NOMO-1 treated with DMSO at 0.1 percent for 48 hours (cell line): ENCODE results near the gene DSCAM.
"Not testable (repeated sequence)": the region's sequence is repeated elsewhere in the genome, so short reads cannot be mapped to it uniquely, and the experiment has no call there.

Experiments
- DNase-seq: peaks from one replicate; lab custom pipeline; 2025; ENCODE audit not compliant: unreplicated experiment; lab: John Stamatoyannopoulos, UW

DSCAM gene

DNA sequence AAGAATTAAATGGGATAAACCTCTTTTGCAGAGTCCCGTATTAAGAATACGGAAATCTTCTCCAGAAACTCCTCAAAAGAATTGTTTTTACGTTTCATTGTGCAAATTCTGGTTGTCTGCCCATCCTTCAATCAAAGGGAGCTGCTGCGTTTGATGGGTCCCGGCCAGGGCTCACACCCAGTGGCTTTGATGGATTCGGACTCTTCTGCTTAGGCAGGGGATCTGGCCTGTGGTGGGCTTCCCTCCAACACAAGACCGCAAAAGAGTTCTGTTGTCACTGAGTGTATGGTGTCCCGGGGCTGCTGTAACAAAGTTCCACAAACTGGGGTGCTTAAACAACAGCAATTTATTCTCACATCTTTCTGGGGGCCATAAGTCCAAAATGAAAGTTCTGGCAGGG is 577.7 kb downstream of the DSCAM start:
- DNase-seq: no peak

DNA sequence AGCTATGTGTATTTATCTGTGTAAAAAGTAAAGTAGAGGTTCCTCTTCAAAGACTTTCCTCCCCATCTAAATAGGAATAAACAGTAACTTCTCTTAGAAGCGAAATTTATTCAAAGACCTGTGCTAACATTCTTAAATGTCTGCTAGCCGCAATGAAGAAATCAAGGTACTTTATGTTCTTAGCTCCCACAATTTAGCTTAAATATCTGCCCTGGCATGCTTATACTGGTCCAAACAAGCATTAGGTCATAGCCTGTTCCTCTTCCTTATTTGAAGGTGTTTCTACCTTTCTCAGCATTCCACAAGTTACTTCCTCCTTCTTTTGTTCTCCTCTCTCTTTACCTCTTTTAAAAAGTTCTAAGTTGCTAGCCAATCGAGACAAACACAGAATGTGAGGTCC is 588.5 kb downstream of the DSCAM start:
- not testable (repeated sequence) for DNase-seq

DNA sequence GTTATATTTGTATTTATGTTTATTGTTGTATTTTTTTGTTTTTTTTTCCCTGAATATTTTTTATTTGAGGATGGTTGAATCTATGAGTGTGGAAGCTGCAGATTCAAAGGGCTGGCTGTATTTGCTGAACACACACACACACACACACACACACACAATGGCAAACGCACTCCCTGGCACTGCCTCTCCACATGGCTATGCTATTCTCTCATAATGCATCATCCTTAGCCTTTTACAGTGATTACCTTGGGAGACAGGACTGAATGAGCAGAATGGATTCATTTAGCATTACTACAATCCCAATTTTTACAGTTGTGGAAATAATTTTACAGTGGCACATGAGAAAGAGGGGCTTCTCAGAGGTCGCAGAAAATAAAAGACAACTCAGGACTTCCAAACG is 589.6 kb downstream of the DSCAM start:
- no peak for DNase-seq

DNA sequence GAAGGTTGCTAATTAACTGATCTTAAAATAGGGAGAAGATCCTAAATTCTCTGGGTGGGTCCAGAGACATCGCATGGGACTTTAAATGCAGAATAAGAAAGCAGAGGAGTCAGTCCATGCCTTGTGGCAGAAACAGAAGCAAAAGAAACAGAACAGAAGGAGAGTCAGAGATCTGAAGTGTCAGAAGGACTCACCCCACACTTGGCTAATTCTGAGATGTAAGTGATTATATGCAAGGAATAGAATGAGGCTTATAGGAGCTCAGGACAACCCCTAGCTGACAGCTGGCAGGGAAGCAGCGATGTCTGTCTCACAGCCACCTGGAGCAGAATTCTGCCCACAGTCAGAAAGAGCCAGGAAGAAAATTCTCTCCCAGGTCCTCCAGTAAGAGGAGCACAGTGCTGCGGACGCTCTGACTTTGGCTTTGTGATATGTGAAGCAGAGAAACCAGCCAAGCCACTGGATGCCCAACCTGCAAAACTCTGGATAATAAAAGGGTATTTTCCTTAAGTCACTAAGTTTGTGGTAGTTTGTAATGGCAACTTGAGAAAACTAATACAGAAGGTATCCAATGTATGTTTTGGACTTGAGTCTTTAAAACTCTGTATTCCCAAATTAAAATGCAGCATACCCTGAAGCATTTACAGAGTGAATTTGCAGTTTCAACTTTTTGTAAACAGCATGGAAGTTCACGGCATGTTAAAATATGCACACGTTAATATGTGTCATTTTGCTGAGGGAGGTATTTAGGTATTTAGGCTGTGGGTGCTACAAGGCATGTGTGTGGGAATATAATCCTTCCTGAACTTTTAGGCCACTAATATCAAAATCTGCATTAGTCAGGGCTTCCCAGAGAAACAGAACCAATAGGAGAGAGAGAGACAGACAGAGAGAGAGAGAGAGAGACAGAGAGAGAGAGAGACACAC is 591.2 kb downstream of the DSCAM start:
- no peak for DNase-seq

DNA sequence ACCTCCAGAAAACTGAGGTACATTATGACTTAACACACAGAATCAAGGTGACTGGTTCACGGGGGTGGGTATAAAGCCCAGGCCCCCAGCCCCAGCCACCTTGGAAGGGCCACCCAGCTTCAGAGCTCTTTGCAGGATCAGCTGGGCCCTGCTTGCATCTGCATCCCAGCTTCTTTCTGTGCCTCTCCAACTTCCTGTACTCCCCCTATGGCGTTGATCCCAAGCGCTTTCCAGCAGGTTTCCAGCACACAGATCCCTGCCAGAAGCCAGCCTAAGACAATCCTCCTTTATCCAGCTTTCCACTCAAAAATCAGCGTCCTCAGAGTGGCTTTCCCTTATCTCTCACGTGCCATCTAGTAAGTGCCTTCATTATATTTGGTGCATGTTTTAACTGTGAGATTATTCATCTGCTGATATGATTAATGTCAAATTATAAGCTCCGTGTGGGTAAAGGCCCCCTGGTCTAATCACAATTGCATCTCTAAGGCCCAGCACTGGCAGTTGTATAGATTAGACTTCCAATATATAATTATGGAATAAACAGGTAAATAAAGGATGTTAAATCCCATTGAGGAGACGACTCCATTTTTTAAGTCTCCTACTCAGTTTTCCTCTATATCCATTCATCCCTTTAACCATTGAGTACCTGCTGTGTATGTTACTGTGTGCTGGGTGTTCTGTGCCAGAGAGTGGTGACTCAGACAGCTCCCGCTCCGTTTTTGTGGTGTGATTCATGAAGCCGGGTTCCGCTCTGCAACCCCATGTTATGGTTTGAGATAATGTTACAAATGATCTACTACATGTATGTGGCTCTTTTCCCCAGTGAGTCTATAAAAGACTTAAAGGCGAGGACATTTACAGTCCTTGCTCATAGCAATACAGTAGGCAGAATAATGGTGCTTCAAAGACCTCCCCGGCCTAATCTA is 592.2 kb downstream of the DSCAM start:
- DNase-seq: no peak

DNA sequence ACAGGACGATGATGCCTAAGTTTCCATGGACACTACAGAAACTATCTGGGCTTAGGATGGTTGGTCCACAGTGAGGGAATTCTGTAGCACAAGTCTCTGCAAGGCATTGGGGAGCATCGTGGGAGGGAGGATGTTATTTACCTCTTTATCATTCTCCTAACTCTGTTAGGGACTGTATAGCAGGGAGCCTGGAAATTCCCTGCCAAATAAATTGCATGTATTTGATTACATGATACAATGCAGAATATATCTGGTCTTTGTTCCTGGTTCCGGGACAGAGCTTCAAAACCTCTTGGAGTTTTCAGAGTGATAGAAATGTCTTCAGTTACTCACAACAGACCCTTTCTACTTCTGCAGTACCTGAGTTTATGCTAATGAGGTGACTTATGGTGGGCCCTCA is 593.8 kb downstream of the DSCAM start:
- no peak for DNase-seq

DNA sequence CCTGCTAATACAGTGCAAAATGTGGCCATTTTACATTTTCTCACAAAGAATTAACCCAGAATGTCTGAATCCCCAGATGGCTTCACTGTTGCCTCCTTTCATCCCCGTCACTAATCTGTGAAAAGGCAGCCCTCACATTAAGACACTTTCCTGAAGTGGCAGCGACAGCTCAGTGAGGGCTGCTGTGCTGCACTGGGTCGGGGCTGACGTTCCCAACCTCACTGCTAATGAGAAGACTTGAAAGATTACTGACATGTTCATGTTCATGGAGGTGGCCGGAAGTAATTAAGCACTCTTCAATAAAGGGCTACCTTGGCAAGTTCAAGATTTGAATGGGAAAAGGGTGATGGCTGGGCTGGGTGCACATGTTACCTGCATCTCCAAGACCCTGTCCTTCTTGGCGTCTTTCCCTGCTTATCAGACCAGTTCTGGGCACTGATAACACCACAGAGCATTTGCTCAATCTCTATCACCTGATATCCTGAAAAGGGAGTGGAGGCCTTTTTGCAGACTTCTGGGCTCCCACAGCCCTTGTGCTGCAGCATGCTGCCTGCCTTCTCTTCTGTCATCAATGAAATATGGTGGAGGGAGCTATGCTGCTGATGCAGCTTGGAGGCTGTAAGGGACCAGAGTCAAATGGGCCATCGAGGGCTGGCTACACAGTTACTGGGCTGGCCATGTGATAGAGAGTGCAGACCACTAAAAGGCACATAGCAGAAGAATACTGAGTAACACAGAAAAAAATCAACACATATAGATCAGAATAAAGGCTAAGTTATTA is 596.3 kb downstream of the DSCAM start:
- no peak for DNase-seq

DNA sequence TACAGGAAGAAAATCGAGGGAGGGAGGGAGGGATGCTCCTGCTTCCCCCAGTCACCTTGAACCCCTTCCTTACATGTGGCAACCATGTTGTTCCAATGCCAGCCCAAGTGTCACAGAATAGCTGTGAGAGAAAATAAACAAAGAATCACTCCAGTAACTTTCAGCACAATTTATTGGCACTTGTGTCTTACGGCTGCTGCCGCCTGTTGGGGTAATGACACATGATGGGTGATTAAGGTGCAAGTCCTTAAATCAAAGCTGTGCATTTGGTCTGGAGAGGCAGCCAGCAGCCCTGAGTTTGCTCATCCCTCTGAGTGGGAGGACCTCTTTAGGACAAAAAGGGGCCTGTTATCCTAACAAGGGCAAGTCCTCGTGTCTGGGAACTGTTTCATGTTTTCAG is 602.0 kb downstream of the DSCAM start:
- DNase-seq: no peak

DNA sequence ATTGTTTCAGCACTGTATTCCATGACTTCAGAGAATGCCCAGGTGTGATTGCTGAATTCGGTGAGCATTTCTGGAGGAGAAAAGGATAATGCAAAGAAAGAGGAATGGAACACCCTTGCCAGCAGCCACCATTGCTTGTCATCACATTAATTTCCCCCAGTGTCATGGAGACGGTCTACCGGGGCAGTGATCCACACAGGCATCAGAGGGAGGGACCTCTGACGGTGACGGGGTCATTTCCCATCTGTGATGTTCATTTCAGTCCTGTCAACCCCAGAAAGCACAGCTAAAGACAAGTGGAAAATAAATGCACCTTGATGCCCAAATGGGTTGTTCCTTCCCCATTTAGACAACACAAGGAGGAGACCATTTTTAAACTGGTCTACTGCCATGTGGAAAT is 603.3 kb downstream of the DSCAM start:
- DNase-seq: no peak

DNA sequence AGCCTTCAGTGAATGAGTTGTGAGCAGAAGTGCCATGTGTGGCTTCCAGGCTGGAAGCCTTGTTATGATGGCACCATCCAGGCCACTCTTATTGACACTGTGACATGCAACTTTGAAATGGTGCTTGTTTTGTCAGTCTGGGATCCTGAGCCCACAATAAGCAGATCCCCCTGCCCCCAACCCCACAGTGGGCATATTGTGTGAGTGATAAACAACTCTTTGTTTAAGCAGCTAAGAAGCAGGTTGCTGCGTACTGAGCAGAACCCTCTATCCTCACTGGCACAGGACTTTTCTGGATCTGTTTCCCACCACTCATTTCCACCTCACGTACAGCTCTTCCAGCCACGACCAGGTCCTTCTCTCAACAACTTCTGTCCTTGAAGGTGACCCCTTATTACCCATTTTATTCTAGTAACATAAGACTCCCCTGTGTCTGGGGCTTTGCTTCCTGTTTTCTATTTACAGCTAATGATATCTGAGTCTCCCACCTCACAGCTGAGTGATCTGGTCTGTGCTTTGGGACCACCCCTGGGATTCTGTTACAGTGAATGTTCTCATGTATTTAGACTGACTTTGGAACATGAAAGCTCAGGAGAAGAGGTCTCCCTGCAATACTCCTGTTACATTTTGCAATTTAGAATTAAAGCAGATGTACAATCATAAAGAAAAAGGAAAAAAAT is 604.2 kb downstream of the DSCAM start:
- DNase-seq: no peak

DNA sequence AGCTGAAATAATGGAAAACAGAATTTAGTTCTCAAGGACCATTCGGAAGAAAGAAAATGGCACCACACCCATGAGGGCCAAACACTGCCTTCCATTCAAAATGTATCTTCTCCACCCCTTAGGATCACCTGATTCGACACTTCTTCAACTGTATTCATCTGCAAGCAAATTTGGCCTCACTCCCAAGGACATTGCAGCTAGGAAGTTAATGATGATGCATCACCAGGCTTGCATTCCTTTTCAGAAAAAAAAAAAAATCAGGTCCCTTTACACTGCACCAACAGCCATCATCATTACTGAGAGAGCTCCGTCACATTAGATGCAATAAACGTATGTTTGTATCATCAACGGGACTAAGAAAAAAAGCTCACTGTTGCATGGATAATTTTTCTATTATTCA is 611.4 kb downstream of the DSCAM start:
- no peak for DNase-seq

DNA sequence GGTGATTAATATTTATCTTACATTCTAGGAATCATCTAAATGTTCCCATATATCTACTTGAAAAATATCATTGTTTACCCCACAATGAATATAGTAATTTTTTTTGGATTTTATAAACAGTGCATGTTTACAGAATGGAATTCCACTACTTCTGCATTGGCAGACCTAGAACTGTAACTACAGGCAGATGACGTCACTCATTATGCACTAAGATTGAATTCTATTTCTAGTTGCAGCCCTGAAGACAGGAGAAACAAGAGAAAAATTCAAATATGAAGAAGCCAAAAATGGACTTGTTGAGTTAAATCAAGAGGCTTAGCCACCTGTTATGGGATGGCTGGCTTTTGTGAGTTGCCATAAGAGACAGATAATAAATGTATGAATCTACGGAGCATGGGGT is 615.0 kb downstream of the DSCAM start:
- DNase-seq: no peak

DNA sequence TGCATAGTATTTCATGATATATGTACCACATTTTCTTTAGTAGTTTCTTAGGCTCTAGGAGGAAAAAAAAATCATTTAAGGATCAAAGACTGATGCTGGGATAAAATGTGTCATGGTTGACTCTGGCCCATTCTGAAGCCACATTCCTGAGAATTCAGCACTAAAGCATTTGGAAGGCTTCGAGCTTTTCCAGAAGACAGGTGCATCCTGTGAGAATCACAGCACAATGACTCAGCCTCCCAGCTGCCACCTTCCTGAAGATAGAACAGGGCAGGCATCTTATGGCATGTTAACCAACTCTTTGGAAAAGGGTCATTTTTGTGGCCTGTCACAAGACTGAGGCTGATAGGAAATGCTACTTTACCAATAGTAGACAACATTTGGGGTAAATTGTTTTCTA is 619.9 kb downstream of the DSCAM start:
- DNase-seq: no peak

DNA sequence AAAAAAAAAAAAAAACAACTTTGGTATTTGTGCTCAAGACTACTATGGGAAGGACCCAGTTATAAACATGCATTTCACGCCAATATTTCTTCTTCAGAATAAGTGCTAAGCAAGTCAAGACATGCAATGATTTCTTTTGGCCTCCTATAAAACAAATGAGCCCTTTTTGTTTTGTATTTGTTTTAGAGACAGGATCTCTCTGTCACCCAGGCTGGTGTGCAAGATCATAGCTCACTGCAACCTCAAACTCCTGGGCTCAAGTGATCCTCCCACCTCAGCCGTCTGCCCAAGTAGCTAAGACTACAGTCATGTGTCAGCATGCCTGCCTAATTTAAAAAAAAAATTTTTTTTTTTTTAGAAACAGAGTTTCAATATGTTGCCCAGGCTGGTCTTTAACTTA is 631.0 kb downstream of the DSCAM start:
- no peak for DNase-seq

DNA sequence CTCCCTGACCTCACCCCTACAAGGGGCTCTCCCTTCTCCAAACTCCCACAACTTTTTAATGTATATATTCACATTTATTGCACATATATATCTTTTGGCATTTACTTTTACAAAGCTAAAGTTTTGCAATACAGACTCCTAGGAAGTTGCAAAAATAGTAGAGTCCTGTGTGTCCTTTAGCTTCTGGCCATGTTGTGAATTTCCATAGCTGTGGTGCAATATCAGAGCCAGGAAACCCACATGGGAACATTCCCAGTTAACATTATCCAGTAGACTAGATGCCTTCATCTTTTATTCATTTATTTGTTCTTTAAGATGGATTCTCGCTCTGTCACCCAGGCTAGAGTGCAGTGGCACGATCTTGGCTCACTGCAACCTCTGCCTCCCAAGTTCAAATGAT is 636.7 kb downstream of the DSCAM start:
- no peak for DNase-seq

DNA sequence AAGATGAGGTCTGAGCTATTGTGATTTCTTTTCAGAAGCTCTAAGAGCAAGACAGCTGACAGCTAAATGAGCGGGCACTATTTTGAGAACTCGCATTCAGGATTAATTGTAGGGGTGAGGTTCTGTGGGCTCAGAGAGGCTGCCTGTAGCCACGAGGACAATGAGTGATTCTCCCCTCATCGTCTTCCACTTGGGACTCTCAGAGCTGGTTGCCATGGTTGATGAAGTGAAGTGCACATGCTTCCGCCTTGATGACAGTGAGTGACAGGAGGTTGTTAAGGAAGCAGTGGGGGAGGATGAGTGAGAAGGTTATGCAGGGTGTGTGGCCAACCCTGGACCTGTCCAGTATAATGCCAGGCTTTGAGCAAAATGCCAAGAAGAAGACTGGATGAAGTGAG is 638.0 kb downstream of the DSCAM start:
- DNase-seq: no peak

DNA sequence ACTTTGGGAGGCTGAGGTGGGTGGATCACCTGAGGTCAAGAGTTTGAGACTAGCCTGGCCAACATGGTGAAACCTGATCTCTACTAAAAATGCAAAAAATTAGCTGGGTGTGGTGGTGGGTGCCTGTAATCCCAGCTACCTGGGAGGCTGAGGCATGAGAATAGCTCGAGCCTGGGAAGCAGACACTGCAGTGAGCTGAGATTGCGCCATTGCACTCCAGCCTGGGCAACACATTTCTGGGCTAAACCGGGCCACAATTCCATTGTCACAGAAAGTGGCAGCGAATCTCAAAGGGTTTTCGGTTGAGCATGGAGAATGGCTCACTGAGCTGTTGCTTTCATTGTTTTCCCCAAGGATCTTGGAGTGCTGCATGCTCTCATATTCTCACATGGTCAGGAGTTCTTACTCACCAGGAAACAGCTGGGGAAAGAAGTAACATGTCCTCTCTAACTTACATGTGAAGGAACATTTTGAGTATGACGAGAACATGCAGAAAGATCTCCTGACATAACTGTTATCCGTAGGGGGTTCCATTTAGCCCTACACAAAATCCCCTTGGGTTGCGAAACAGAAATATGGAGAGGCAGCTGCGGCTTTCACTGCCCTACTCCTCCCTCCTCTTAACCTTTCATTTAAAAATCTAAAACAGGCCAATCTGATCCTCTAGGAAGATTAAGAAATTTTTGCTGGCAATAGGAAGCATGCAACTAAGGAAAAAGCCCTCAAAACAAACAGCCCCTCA is 638.6 kb downstream of the DSCAM start:
- no peak for DNase-seq

DNA sequence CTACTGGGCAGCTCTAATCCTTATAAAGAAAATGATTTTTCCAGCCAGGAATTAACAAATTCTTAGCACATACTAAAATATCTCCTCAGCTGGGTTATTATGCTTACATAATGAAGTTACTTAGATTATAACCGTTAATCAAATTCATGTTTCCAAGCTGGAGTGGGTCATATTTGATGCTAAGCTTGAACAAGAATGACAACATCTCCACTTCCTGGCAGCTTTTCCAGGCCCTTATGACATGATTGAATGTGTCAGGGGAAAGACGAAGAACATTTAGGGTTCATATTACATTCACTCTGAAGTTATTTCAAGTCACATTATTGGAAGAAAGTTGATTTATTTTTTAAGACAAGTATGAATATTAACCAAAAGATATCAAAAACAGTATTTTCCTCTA is 646.0 kb downstream of the DSCAM start:
- DNase-seq: no peak

DNA sequence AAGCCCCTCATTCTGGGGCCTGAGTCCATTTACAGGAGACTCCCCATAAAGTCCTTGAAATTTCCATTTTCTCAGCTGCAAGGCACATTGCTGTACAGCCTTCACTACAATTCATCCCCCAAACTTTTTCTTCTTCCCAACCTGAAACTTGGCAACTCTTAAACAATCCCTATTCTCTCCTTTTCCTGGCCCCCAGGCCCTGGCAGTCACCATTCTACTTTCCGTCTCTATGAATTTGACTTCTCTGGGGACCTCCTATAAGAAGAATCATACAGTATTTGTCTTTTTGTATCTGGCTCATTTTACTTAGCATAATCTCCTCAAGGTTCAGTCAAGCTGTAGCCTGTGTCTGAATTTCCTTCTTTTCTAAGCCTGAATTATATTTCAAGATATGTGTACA is 646.8 kb downstream of the DSCAM start:
- DNase-seq: no peak
